Measurements from ENCODE around the gene PTP4A1.

DNA sequence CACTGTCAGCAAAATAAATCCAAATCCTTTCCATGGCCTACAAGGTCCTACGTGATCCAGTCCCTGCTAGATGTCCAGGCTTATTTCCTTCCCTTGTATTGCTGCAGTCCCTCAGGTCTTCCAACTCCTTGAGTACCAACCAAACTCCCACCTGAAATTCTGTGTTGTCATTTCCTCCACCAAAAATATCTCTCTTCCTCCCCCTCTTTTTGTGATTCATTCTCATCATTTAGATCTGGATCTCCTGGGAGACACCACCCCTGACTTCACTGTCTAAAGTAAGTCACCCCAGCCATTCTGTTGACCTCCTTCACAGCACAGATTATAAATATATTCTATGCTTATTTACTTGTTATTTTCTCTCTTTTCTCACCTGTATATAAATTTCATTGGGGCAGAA lies 9.0 kb upstream of the PTP4A1 start:
- TF ChIP-seq EP300 (IDR thresholded peaks at IDR 0.05; ENCODE audit: low read depth) (no peak), POLR2AphosphoS5 (IDR thresholded peaks at IDR 0.05) (no peak), POLR2A (IDR thresholded peaks at IDR 0.05) (no peak)
- TF ChIP-seq, protein P1, sequence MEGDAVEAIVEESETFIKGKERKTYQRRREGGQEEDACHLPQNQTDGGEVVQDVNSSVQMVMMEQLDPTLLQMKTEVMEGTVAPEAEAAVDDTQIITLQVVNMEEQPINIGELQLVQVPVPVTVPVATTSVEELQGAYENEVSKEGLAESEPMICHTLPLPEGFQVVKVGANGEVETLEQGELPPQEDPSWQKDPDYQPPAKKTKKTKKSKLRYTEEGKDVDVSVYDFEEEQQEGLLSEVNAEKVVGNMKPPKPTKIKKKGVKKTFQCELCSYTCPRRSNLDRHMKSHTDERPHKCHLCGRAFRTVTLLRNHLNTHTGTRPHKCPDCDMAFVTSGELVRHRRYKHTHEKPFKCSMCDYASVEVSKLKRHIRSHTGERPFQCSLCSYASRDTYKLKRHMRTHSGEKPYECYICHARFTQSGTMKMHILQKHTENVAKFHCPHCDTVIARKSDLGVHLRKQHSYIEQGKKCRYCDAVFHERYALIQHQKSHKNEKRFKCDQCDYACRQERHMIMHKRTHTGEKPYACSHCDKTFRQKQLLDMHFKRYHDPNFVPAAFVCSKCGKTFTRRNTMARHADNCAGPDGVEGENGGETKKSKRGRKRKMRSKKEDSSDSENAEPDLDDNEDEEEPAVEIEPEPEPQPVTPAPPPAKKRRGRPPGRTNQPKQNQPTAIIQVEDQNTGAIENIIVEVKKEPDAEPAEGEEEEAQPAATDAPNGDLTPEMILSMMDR (IDR thresholded peaks at IDR 0.05), result no peak
